GM18526 (cell line): Measurements from ENCODE around the gene PDE6H.

ENCODE experiments used
- POLR2A ChIP-seq: IDR thresholded peaks from 3 replicates; pipeline ENCODE4 v1.6.1; 2011; ENCODE audit not compliant: insufficient read length; ENCODE audit errors: extremely low read depth

PDE6H gene

GRCh38 chr12:14982991-14983390, 10.1 kb downstream of the PDE6H start:
- TF ChIP-seq POLR2A: no peak

- TF ChIP-seq POLR2A: no peak
Measured at GRCh38 chr12:14984036-14984435, 11.2 kb downstream of the PDE6H start.

DNA sequence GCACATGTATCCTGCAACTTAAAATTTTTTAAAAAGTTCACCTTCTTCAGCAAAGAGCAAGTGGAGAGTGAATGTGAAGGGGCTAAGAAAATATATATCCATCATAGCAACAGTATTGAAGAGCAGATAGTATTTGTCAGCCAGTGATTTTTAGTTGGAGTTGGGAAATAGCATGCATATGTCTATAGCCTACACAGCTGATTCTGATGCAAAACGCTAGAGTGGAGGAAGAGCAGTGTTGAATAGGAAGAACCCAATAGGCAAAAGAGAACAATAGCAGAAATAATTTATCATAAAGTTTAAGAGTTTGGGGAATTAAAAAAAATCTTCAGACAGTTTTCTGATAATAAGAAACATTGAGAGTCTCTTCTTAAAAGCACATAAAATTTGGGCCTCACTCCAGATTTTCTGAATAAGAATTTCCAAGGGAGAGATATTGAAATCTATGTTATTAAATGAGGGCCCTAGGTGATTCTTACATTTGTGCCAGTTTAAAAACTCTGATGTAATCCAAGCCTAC, 12.0 kb downstream of the PDE6H start:
- no peak for TF ChIP-seq POLR2A

DNA sequence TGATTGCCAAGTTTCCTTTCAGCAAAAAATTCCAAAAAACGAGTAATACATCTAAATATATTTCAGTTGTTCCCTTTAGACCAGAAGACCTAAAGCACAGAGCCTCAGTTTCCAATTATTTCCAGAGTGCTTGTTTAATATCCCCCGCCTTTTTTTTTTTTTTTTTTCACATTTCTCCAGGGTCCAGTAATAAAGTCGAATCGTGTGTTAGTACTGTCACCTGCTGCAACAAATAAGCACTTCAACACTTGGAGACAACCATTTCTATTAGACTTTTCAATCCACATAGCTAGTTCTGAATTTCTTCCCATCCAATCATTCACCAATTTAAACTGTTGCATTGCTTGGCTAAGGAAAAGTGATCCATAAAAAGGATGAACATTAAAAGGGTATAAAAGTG, 13.6 kb downstream of the PDE6H start:
- TF ChIP-seq POLR2A: no peak

GRCh38 chr12:14988035-14988434, 15.2 kb downstream of the PDE6H start:
- TF ChIP-seq POLR2A: no peak

DNA sequence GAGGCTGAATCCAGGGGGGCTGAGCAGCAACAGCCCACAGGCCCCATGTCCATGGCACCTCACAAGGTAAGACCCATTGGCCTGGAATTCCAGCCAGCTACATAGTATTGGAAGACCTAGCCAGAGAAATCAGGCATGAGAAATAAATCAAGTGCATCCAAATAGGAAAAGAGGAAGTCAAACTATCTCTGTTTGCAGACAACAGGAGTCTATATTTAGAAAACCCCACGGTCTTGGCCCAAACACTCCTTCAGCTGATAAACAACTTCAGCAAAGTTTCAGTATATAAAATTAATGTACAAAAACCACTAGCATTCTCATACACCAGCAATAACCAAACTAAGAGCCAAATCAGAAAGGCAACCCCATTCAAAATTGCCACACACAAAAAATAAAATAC, 16.9 kb downstream of the PDE6H start:
- TF ChIP-seq POLR2A: no peak

DNA sequence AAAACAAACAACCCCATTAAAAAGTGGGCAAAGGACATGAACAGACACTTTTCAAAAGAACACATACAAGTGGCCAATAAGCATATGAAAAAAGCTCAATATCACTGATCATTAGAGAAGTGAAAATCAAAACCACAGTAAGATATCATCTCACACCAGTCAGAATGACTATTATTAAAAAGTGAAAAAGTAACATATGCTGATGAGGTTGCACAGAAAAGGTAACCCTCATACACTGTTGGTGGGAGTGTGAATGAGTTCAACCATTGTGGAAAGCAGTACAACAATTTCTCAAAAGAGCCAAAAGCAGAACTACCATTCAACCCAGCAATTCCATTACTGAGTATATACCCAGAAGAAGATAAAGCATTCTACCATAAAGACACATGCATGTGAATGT, 18.2 kb downstream of the PDE6H start:
- no peak for TF ChIP-seq POLR2A

GRCh38 chr12:14992673-14993072, 19.8 kb downstream of the PDE6H start:
- no peak for TF ChIP-seq POLR2A

GRCh38 chr12:14993117-14993516, 20.3 kb downstream of the PDE6H start:
- TF ChIP-seq POLR2A: no peak

DNA sequence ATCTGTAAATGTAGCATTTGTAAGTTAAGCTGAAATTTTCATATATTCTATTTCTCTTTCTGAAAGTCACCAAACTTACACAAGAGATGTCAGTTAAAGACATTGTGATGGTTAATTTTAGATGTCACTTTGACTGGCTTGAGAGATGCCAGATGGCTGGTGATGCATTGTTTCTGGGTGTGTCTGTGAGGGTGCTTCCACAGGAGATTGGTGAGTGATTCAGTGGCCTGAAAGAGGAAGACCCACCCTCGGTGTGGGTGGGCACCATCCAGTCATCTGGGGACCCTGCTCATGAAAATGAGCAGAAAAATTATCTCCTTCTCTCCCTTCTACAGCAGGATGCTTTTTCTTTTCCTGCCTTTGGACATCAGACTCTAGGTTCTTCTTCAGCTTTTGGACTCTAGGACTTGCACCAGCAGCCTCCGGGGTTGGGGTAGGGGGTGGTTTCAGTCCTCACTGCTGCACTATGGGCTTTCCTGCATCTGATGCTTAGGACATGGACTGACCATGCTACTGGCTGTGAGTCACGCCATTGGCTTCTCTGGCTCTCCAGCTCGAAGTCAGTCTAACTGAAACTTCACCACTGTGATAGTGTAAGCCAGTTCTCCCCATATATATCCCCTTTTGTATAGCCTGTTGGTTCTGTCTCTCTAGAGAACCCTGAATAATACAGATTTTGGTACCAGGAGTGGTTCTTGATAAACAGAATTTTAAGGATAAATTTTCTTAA, 20.9 kb downstream of the PDE6H start:
- TF ChIP-seq POLR2A: no peak

DNA sequence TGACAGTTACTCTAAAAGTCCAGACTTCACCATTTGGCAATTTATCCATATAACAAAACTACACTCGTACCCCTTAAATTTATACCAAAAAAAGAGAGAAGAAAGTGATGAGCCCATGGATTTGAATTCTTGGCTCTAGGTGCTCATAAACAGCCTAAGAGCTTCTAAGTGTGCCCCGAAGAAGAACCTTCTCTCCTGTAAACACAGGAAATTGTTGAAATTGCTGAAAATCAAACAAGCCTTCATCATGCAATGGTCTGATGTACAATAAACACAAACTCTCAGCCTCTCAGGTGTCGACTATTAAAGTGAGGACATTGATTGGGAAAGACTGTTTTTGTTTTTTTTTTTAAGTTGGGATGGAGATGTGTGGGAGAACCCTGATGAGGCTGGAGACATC, 21.8 kb downstream of the PDE6H start:
- no peak for TF ChIP-seq POLR2A

DNA sequence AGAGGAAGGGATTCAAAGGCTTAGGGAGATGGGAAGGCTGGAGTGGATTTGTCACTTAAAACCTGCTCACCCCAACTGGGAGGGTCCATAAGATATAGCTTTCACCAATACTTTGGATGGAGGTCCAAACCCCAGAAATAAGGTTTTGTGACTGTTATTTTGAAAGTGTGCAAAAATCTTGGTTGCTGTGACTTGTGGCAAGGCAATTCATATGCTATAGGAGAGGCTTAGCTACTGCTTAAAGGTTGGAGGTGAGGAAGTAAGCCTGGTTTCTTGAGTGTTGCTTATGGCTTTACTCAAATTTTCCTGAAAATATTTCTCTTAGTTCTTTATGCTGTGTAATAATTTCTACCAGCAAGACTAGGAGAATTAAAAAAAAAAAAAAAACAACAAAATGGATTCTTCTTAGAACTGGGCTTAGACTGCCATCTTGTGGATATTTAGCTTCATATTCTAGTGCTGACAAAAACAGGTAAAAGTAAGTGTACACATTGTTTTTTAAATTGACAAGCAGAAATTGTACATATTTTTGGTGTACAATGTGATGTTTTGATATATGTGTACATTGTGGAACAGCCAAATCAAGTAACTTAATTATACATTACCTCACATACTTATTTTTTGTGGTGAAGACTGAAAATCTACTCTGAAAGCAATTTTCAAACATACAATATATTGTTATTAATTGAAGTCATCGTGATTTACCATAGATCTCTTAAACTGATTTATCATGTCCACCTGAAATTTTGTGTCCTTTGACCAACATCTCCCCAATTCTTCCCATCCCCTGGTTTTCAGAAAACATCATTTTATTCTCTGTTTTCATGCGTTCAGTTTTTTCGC, 23.0 kb downstream of the PDE6H start:
- no peak for TF ChIP-seq POLR2A

GRCh38 chr12:14997998-14998397, 25.2 kb downstream of the PDE6H start:
- TF ChIP-seq POLR2A: no peak

DNA sequence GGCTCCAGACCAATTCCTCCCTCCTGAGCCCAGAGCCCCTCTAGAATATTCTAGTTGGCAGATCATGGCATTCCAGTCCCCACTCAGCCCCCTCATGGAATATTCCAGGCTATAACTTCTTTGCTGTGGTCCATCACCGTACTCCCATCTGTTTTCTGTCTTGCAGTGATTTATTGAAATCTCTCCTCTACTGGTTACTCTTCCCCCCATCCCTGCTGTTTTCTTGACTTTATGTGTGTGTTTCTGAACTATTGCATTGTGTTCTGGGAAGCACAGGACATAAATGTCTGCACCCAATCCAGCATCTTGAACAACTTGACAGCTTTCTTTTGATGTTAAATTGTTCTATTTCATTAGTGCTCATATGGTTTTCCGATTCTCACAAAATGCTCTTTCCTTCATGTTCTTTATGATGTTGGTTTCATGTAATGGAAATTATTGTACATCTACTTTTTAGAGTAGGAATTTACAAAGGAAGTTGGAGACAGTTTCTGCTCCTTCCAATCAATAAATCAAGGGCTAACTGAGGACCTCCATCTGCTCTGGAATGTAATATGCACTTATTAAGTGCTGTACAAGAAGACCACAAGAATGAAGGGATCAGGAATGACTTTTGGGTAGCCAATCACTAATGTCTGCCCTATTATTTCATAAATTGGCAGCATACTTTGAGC, 26.3 kb downstream of the PDE6H start:
- no peak for TF ChIP-seq POLR2A

DNA sequence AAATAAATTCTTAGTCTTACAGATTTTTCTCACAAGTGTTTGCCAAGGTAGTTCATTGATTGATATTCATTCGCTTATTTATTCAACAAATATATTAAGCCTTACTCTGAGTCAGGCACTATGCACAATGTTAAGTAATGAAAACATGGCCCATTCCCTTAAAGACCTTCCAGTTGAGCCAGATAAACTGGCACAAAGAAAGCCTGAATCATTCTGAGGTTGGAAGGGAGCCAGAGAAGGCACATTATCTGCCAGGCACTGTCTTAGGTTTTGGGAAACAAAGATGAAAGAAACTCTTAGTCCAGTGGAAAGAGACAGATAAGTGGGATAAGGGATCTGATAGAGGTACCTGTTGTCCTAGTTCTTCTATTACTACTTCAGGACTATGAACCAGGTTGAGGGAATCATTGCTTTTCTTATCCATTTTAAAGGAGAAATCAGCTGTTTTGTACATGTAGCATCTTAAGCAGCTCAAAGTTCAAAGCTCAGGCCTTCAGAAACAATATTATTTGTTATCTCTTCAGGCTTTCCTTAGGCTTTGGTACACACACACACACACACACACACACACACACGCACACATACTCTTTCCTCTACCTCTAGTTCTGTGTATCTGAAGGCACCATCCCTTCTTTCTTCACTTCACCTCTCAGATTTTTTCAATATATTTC, 27.0 kb downstream of the PDE6H start:
- TF ChIP-seq POLR2A: no peak

DNA sequence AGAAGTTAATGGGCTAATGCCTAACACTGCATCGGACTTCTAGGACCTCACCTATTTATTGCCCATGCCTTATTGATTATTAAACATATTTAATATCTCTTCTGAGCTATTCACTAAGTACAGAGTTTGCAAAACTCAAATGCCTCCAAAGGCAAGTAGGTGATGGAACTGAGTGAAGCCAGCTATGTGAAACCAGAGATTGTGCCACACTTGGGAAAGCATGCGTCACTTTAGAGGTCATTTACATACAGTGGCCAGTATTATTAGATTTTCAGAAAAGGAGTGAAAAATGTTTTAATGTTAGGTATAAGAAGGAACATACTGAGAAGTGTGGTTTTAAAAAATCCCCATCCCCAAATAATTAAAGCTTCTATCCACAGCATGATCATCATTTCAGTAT, 27.7 kb downstream of the PDE6H start:
- no peak for TF ChIP-seq POLR2A
